Progenitor cell of endocrine pancreas (in vitro differentiated cells): ENCODE results near the gene UFC1. TPM values are rescaled to one million over a fixed set of nuclear protein-coding genes. Genes with fewer than 3 reads are reported as not detected.
A peak's percentile ranks its signal among the peaks of the same experiment; 100 is the strongest.

Experiments used
- DNase-seq: peaks from one replicate; pipeline ENCODE4 v3.0.0; 2021; ENCODE audit warnings: low spot score; ENCODE audit not compliant: unreplicated experiment
- H3K27ac Mint-ChIP-seq: 2 replicates; pipeline ENCODE4 v1.8.0; 2021; ENCODE audit warnings: mild to moderate bottlenecking, moderate library complexity, mixed read lengths
- H3K27me3 Mint-ChIP-seq: 2 replicates; pipeline ENCODE4 v1.8.0; 2021; ENCODE audit warnings: mixed read lengths
- H3K36me3 Mint-ChIP-seq: 2 replicates; pipeline ENCODE4 v1.8.0; 2022; ENCODE audit warnings: mixed read lengths; ENCODE audit not compliant: insufficient read depth
- H3K4me1 Mint-ChIP-seq: 2 replicates; pipeline ENCODE4 v1.8.0; 2021; ENCODE audit warnings: low read depth, mixed read lengths
- H3K4me3 Mint-ChIP-seq: 2 replicates; pipeline ENCODE4 v1.8.0; 2021; ENCODE audit warnings: low read depth, mild to moderate bottlenecking, moderate library complexity, mixed read lengths
- H3K9me3 Mint-ChIP-seq: 2 replicates; pipeline ENCODE4 v1.8.0; 2021; ENCODE audit warnings: low read depth, mixed read lengths
- CTCF ChIP-seq: fragments of 200-600 bp; sonication (generic); IDR thresholded peaks from one replicate; pipeline ENCODE4 v1.5.0; 2021; ENCODE audit warnings: antibody characterized with exemption, mild to moderate bottlenecking; ENCODE audit not compliant: unreplicated experiment
- total RNA-seq: library from RNA; stranded (reverse); gene quantifications from 2 replicates; pipeline ENCODE4 v1.2.1, GENCODE V29; 2021

Gene UFC1
- total RNA-seq, 1 donor from 2014 or later = 139 TPM

GRCh38 chr1:161201836-161202712 lies 48.3 kb downstream of the UFC1 start, which contains the start of gene NDUFS2:
Gene NDUFS2, plus strand, starts transcription at chr1:161202367. Its CDS starts 19 bp downstream, at chr1:161202386.
- peak within 1 kb of the TSS; percentile 98 for H3K27ac Mint-ChIP-seq
- H3K4me3 Mint-ChIP-seq = peak within 1 kb of the TSS; percentile 85
- H3K4me1 Mint-ChIP-seq = peaks cover 16% of the 10 kb centered on the region
- peak; percentile 56 for TF ChIP-seq CTCF
- peaks cover 10% of the 10 kb centered on the region for H3K36me3 Mint-ChIP-seq
- DNase-seq = peak; percentile 92
- H3K9me3 Mint-ChIP-seq = no peaks in the 10 kb centered on the region
- peaks cover 3% of the 10 kb centered on the region for H3K27me3 Mint-ChIP-seq

DNA sequence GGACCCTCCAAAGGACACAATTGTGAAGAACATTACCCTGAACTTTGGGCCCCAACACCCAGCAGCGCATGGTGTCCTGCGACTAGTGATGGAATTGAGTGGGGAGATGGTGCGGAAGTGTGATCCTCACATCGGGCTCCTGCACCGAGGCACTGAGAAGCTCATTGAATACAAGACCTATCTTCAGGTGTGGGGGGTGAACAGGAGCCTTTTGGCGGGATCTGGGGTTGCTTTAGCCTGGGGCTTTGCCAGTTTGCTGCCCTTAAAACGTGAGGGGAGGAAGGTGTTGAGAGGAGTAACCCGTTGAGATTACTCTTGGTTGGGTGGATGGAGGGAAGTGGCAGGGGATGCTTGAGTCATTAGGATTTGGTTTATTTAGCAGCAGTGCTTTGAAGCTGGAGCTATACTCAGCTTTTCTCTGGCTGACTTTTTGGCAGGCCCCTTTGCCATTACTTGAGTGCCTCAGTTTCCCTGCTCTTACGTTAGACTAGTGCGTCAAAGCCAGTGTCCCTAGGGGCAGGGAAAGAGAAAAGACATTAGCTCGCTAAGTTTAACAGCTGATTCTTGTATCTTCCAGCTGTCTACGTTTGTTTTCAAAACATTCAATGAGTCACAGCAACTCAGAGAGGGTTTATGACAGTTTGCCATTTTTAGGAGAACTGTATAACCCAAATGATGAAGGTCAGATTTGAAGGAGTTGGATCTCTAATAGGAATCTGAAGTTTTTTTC lies 52.8 kb downstream of the UFC1 start:
- H3K4me1 Mint-ChIP-seq = peaks cover 11% of the 10 kb centered on the region
- peaks cover 16% of the 10 kb centered on the region for H3K36me3 Mint-ChIP-seq
- TF ChIP-seq CTCF = no peak
- no peak overlapping the region for H3K27ac Mint-ChIP-seq
- no peaks in the 10 kb centered on the region for H3K9me3 Mint-ChIP-seq
- no peaks in the 10 kb centered on the region for H3K27me3 Mint-ChIP-seq
- H3K4me3 Mint-ChIP-seq = no peak overlapping the region
- no peak for DNase-seq

GRCh38 chr1:161207173-161207572 lies 53.4 kb downstream of the UFC1 start:
- TF ChIP-seq CTCF = no peak
- Mint-ChIP-seq H3K27ac (no peak overlapping the region), H3K4me3 (no peak overlapping the region), H3K4me1 (peaks cover 10% of the 10 kb centered on the region), H3K9me3 (no peaks in the 10 kb centered on the region), H3K27me3 (no peaks in the 10 kb centered on the region), H3K36me3 (peaks cover 21% of the 10 kb centered on the region)
- no peak for DNase-seq

Other genes starting within 250 kb of the UFC1 start
- gene ITLN2, start 199.2 kb upstream of the UFC1 start, total RNA-seq = 1.2 and 1.8 TPM in 2 replicates
- 149 and 156 TPM in 2 replicates for gene F11R, start 132.8 kb upstream of the UFC1 start, total RNA-seq
- gene TSTD1, start 115.0 kb upstream of the UFC1 start, total RNA-seq = 52.0 and 54.7 TPM in 2 replicates
- gene USF1, start 108.0 kb upstream of the UFC1 start, total RNA-seq = 79.9 and 88.7 TPM in 2 replicates
- 0.20 TPM in 1 of 2 replicates, not detected in the other for gene ARHGAP30, start 84.1 kb upstream of the UFC1 start, total RNA-seq
- 1.9 and 2.4 TPM in 2 replicates for gene NECTIN4, start 64.4 kb upstream of the UFC1 start, total RNA-seq
- gene KLHDC9, start 55.6 kb upstream of the UFC1 start, total RNA-seq = 14.7 and 16.7 TPM in 2 replicates
- 54.8 and 57.9 TPM in 2 replicates for gene PFDN2, start 35.9 kb upstream of the UFC1 start, total RNA-seq
- gene NIT1, start 35.9 kb upstream of the UFC1 start, total RNA-seq = 58.6 and 59.0 TPM in 2 replicates
- 46.9 and 49.3 TPM in 2 replicates for gene DEDD, start 21.3 kb upstream of the UFC1 start, total RNA-seq
- gene USP21, start 5.5 kb downstream of the UFC1 start, total RNA-seq = 48.8 and 51.1 TPM in 2 replicates
- gene PPOX, start 12.4 kb downstream of the UFC1 start, total RNA-seq = 50.9 and 56.5 TPM in 2 replicates
- 45.9 and 48.2 TPM in 2 replicates for gene B4GALT3, start 23.5 kb downstream of the UFC1 start, total RNA-seq
- 0.22 and 0.24 TPM in 2 replicates for gene ADAMTS4, start 45.1 kb downstream of the UFC1 start, total RNA-seq
- gene NDUFS2, start 48.4 kb downstream of the UFC1 start, total RNA-seq = 98.2 and 103 TPM in 2 replicates
- gene FCER1G, start 61.3 kb downstream of the UFC1 start, total RNA-seq = 0.60 and 1.5 TPM in 2 replicates
- 51.3 and 74.2 TPM in 2 replicates for gene APOA2, start 69.7 kb downstream of the UFC1 start, total RNA-seq
- 15.2 and 16.3 TPM in 2 replicates for gene TOMM40L, start 72.1 kb downstream of the UFC1 start, total RNA-seq
- not detected in 2 replicates for gene NR1I3, start 84.2 kb downstream of the UFC1 start, total RNA-seq
- gene PCP4L1, start 104.8 kb downstream of the UFC1 start, total RNA-seq = 0.86 and 1.1 TPM in 2 replicates
- 4.4 and 4.5 TPM in 2 replicates for gene MPZ, start 156.0 kb downstream of the UFC1 start, total RNA-seq
- gene SDHC, start 160.4 kb downstream of the UFC1 start, total RNA-seq = 167 and 190 TPM in 2 replicates
- gene CFAP126, start 213.9 kb downstream of the UFC1 start, total RNA-seq = 0.65 and 1.4 TPM in 2 replicates